HUDEP-2 (cell line): ENCODE data around the gene BCAN.
A peak's percentile ranks its signal among the peaks of the same experiment; 100 is the strongest.

Experiments used
- DNase-seq, 76 experiments: peaks; one replicate each; lab custom pipeline; 2025; ENCODE audit not compliant: unreplicated experiment in 76 of 76; lab: John Stamatoyannopoulos, UW

Gene BCAN

GRCh38 chr1:156659661-156659987 lies 17.7 kb downstream of the BCAN start:
- no peak for DNase-seq

GRCh38 chr1:156659988-156660751 lies 18.3 kb downstream of the BCAN start:
- DNase-seq: peak in 73 of 76 experiments; percentile 30 to 96 (median 87)

- DNase-seq: no peak
Measured at GRCh38 chr1:156660752-156661112, 18.8 kb downstream of the BCAN start.

GRCh38 chr1:156662005-156662799 lies 20.3 kb downstream of the BCAN start:
- no peak for DNase-seq

- no peak for DNase-seq
Measured at GRCh38 chr1:156662800-156663055, 20.8 kb downstream of the BCAN start.

GRCh38 chr1:156663178-156663577 lies 21.3 kb downstream of the BCAN start:
- DNase-seq: no peak

GRCh38 chr1:156664046-156664766 lies 22.3 kb downstream of the BCAN start:
- DNase-seq: no peak

- no peak for DNase-seq
Measured at GRCh38 chr1:156664767-156665411, 23.0 kb downstream of the BCAN start.

- DNase-seq: no peak
Measured at GRCh38 chr1:156665539-156665938, 23.6 kb downstream of the BCAN start.

- DNase-seq: no peak
Measured at GRCh38 chr1:156666862-156667609, 25.1 kb downstream of the BCAN start.

- DNase-seq: no peak
Measured at GRCh38 chr1:156667610-156667967, 25.7 kb downstream of the BCAN start.

- no peak for DNase-seq
Measured at GRCh38 chr1:156667968-156668709, 26.2 kb downstream of the BCAN start.

GRCh38 chr1:156668801-156669637 lies 27.1 kb downstream of the BCAN start:
- no peak for DNase-seq

- no peak for DNase-seq
Measured at GRCh38 chr1:156669794-156670193, 27.9 kb downstream of the BCAN start.

- DNase-seq: no peak
Measured at GRCh38 chr1:156670359-156670758, 28.4 kb downstream of the BCAN start.

- no peak for DNase-seq
Measured at GRCh38 chr1:156670791-156671190, 28.9 kb downstream of the BCAN start.

GRCh38 chr1:156671804-156672203 lies 29.9 kb downstream of the BCAN start:
- DNase-seq: no peak

- no peak for DNase-seq
Measured at GRCh38 chr1:156673387-156674121, 31.6 kb downstream of the BCAN start.
